MM.1S (cell line): ENCODE measurements around the gene ZBTB18.

Experiments
- DNase-seq: peaks from one replicate; pipeline ENCODE4 v3.0.0-alpha.2; 2015
- H2AFZ ChIP-seq: fragments of 300-600 bp; sonication (generic); 2 replicates; pipeline ENCODE4 v1.6.0; 2016; ENCODE audit warnings: antibody characterized with exemption, low read length
- H3F3A ChIP-seq: fragments of 300-600 bp; sonication (generic); 2 replicates; pipeline ENCODE4 v1.6.1; 2016; ENCODE audit warnings: mild to moderate bottlenecking, antibody characterized with exemption, low read length, moderate library complexity, mixed read lengths; ENCODE audit not compliant: insufficient read depth
- H3K27ac ChIP-seq: fragments of 300-600 bp; sonication (generic); 2 replicates; pipeline ENCODE4 v1.5.1; 2016; ENCODE audit warnings: mild to moderate bottlenecking, low read length
- H3K27me3 ChIP-seq: fragments of 300-600 bp; sonication (generic); replicated peaks from 2 replicates; pipeline ENCODE4 v1.6.0; 2016; ENCODE audit warnings: low read length; ENCODE audit not compliant: insufficient read depth
- H3K36me3 ChIP-seq: fragments of 300-600 bp; sonication (generic); replicated peaks from 2 replicates; pipeline ENCODE4 v1.6.1; 2016; ENCODE audit warnings: mild to moderate bottlenecking, low read length, mixed read lengths; ENCODE audit not compliant: insufficient read depth
- H3K4me1 ChIP-seq: fragments of 300-600 bp; sonication (generic); 2 replicates; pipeline ENCODE4 v1.6.1; 2016; ENCODE audit warnings: low read length, mixed read lengths
- H3K4me2 ChIP-seq: fragments of 300-600 bp; sonication (generic); 2 replicates; pipeline ENCODE4 v1.6.0; 2016; ENCODE audit warnings: low read depth, low read length
- H3K4me3 ChIP-seq: fragments of 300-600 bp; sonication (generic); 2 replicates; pipeline ENCODE4 v1.5.1; 2016; ENCODE audit warnings: low read length, mixed read lengths
- H3K79me2 ChIP-seq: fragments of 300-600 bp; sonication (generic); 2 replicates; pipeline ENCODE4 v1.6.1; 2016; ENCODE audit warnings: mixed run types, low read length, mixed read lengths
- H3K9ac ChIP-seq: fragments of 300-600 bp; sonication (generic); 2 replicates; pipeline ENCODE4 v1.6.1; 2016; ENCODE audit warnings: low read length, mixed read lengths
- H3K9me2 ChIP-seq: fragments of 300-600 bp; sonication (generic); replicated peaks from 2 replicates; pipeline ENCODE4 v1.6.1; 2016; ENCODE audit warnings: mild to moderate bottlenecking, low read length, mixed read lengths; ENCODE audit not compliant: insufficient read depth
- H3K9me3 ChIP-seq: fragments of 300-600 bp; sonication (generic); replicated peaks from 2 replicates; pipeline ENCODE4 v1.6.1; 2016; ENCODE audit warnings: mild to moderate bottlenecking, low read length, mixed read lengths; ENCODE audit not compliant: insufficient read depth
- H4K20me1 ChIP-seq: fragments of 300-600 bp; sonication (generic); 2 replicates; pipeline ENCODE4 v1.6.1; 2016; ENCODE audit warnings: mild to moderate bottlenecking, low read length, moderate library complexity, mixed read lengths; ENCODE audit not compliant: insufficient read depth
- CTCF ChIP-seq: fragments of 300-600 bp; sonication (generic); IDR thresholded peaks from 2 replicates; pipeline ENCODE4 v1.5.1; 2016; ENCODE audit warnings: antibody characterized with exemption, low read length, mixed read lengths
- EZH2 ChIP-seq: fragments of 300-600 bp; sonication (generic); optimal IDR thresholded peaks from 2 replicates; pipeline ENCODE3; 2017; ENCODE audit warnings: low read depth, mild to moderate bottlenecking, antibody characterized with exemption, low read length, mixed read lengths
- EZH2phosphoT487 ChIP-seq: fragments of 300-600 bp; sonication (generic); IDR thresholded peaks from 2 replicates; pipeline ENCODE4 v1.6.1; 2018; ENCODE audit warnings: antibody characterized with exemption, low read length

Gene ZBTB18

GRCh38 chr1:244100276-244100675 is 49.2 kb downstream of the ZBTB18 start:
- Histone ChIP-seq H3K36me3 (no peaks in the 10 kb centered on the region), H3F3A (no peaks in the 10 kb centered on the region)

GRCh38 chr1:244100704-244101453 is 49.8 kb downstream of the ZBTB18 start:
- no peak for DNase-seq

More at GRCh38 chr1:244100276-244100675, 49.2 kb downstream of the ZBTB18 start:
- Histone ChIP-seq H3K4me1 (no peaks in the 10 kb centered on the region), H3K9ac (no peak overlapping the region), H3K4me2 (no peak overlapping the region), H3K9me3 (no peaks in the 10 kb centered on the region), H4K20me1 (no peaks in the 10 kb centered on the region), H3K27ac (no peak overlapping the region), H3K27me3 (no peaks in the 10 kb centered on the region), H3K79me2 (no peaks in the 10 kb centered on the region), H3K9me2 (no peaks in the 10 kb centered on the region), H3K4me3 (no peak overlapping the region), H2AFZ (no peak overlapping the region)
- DNase-seq: no peak
- no peak for TF ChIP-seq EZH2
- TF ChIP-seq CTCF: no peak
- no peak for TF ChIP-seq EZH2phosphoT487

DNA sequence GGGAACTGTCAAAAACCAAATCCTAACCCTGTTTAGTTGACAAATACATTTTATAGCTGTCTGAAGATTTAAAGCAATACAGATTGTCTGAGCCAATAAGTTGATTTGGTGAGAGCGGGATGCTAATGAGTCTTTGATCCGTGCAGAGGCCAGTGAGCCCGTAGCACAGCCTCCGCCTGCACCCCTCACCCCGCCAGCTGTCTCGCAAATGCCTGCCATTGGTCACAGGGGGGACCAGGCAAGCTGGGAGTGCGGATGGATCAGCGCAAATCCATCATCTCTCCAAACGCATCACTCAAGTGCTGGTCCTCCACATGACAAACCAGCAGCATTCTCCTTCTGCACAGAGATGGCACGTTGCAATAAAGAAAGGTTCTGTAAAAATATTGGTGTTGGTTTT is 51.0 kb downstream of the ZBTB18 start:
- H3K4me3 ChIP-seq: no peak overlapping the region
- DNase-seq: no peak
- H3K9me2 ChIP-seq: no peaks in the 10 kb centered on the region
- H3K79me2 ChIP-seq: no peaks in the 10 kb centered on the region
- H4K20me1 ChIP-seq: no peaks in the 10 kb centered on the region
- H3K27ac ChIP-seq: no peak overlapping the region
- no peaks in the 10 kb centered on the region for H3K36me3 ChIP-seq
- no peaks in the 10 kb centered on the region for H3F3A ChIP-seq
- no peaks in the 10 kb centered on the region for H3K4me1 ChIP-seq
- H3K4me2 ChIP-seq: no peak overlapping the region
- H2AFZ ChIP-seq: no peak overlapping the region
- H3K27me3 ChIP-seq: no peaks in the 10 kb centered on the region
- H3K9me3 ChIP-seq: no peaks in the 10 kb centered on the region
- no peak overlapping the region for H3K9ac ChIP-seq
- TF ChIP-seq CTCF: no peak
- no peak for TF ChIP-seq EZH2phosphoT487
- TF ChIP-seq EZH2: no peak

More at GRCh38 chr1:244100704-244101453, 49.8 kb downstream of the ZBTB18 start:
- no peak overlapping the region for H3K27ac ChIP-seq
- H3K9ac ChIP-seq: no peak overlapping the region
- no peaks in the 10 kb centered on the region for H3K4me1 ChIP-seq
- TF ChIP-seq CTCF: no peak
- TF ChIP-seq EZH2: no peak
- TF ChIP-seq EZH2phosphoT487: no peak
- no peak overlapping the region for H2AFZ ChIP-seq
- no peaks in the 10 kb centered on the region for H3K27me3 ChIP-seq
- no peaks in the 10 kb centered on the region for H3K9me2 ChIP-seq
- H3K36me3 ChIP-seq: no peaks in the 10 kb centered on the region
- no peak overlapping the region for H3K4me2 ChIP-seq
- H3K79me2 ChIP-seq: no peaks in the 10 kb centered on the region
- H3F3A ChIP-seq: no peaks in the 10 kb centered on the region
- H3K9me3 ChIP-seq: no peaks in the 10 kb centered on the region
- H3K4me3 ChIP-seq: no peak overlapping the region
- H4K20me1 ChIP-seq: no peaks in the 10 kb centered on the region
